Measurements from ENCODE around the gene ZBTB16. TPM values are rescaled to one million over a fixed set of nuclear protein-coding genes. Genes with fewer than 3 reads are reported as not detected.

Gene ZBTB16
- total and polyA plus RNA-seq, 9 donors, result 12.7 to 160 (median 68.7) TPM

DNA sequence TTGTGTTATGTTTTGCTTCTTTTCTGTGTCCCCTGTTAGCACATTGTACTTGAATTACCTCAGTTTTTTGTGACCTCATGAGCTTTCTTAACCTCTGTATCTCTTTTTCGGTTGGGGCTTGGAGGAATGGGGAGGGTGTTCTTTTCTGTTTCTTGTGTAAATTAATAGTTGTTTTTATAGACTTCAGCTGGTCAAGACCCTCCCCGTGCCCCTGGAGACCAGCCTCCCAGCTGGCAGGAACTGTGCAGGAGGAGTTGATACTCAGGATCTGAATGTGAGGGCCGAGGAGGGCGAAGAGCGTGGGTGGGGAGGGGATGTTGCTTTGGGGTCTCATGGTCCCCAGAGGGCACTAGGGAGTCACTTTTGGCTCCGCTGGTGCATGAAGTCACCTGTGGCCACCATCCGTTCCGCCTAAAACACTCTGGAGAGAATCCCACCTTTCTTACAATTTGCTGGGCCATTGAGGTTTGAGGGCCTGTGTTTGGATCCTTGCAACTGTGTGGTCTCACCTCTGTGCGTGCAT, 192.4 kb downstream of the ZBTB16 start:
- intact Hi-C loops (cut with DNase I), result loop anchor here in 2 of 4 donors (10.0 kb wide), 2 partner anchors 57 to 77 kb away; no protein-coding TSS in a partner anchor
- Histone ChIP-seq H3K27me3 (no peaks in the 10 kb centered on the region), H3K9me3 (no peaks in the 10 kb centered on the region), H3K36me3 (no peaks in the 10 kb centered on the region), H3K4me3 (no peak overlapping the region), H3K27ac (peak overlapping the region in 1 of 2 donors; percentile 39), H3K4me1 (ENCODE audit: insufficient read depth) (peaks cover 14% of the 10 kb centered on the region)
- TF ChIP-seq EP300 (IDR thresholded peaks at IDR 0.05), result no peak
- TF ChIP-seq POLR2A (IDR thresholded peaks at IDR 0.05), result no peak
- no peak for TF ChIP-seq CTCF (IDR thresholded peaks at IDR 0.05)
- WGBS, 3 donors, result 42 to 55% (median 43%) methylated on average over 9 of the region's 9 CpGs
- DNase-seq, result peak in 4 of 5 donors; percentile 37 to 74 (median 62)

GRCh38 chr11:114252767-114253166, 193.3 kb downstream of the ZBTB16 start:
- no peak overlapping the region for H3K4me3 ChIP-seq
- intact Hi-C loops (cut with DNase I), result loop anchor here in 2 of 4 donors (10.0 kb wide), 2 partner anchors 58 to 78 kb away; no protein-coding TSS in a partner anchor
- 74 to 87% (median 84%) methylated on average over 9 of the region's 9 CpGs for WGBS, 3 donors
- peak overlapping the region in 1 of 2 donors; percentile 39 for H3K27ac ChIP-seq
- H3K36me3 ChIP-seq, result no peaks in the 10 kb centered on the region
- H3K9me3 ChIP-seq, result no peaks in the 10 kb centered on the region
- no peaks in the 10 kb centered on the region for H3K27me3 ChIP-seq
- peaks cover 15% of the 10 kb centered on the region for H3K4me1 ChIP-seq (ENCODE audit: insufficient read depth)
- TF ChIP-seq POLR2A (IDR thresholded peaks at IDR 0.05) (no peak), CTCF (IDR thresholded peaks at IDR 0.05) (no peak)
- DNase-seq, result no peak

DNA sequence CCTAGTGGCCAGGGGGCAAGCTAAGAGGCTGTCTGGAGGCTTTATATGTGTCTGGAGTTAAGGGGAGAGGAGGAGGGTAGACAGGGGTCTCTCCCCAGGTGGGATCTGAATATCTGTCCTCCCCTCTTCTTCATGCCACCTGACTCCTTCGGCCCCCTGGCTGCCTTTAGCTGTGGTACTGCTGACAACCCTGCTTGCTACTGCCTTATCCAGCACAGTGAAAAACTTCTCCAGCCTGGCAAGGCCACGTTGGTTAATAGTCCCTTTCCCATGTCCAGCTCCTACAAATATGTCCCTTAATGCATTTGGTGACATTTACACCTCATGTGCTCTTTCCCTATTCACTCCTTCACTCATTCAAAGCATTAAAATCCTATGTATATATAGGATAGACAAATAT, 194.3 kb downstream of the ZBTB16 start:
- no peaks in the 10 kb centered on the region for H3K36me3 ChIP-seq
- H3K4me1 ChIP-seq (ENCODE audit: insufficient read depth), result peaks cover 20% of the 10 kb centered on the region
- TF ChIP-seq EP300 (IDR thresholded peaks at IDR 0.05), result no peak
- no peak for TF ChIP-seq CTCF (IDR thresholded peaks at IDR 0.05)
- TF ChIP-seq POLR2A (IDR thresholded peaks at IDR 0.05), result no peak
- H3K4me3 ChIP-seq, result no peak overlapping the region
- H3K27me3 ChIP-seq, result no peaks in the 10 kb centered on the region
- DNase-seq, result no peak
- H3K9me3 ChIP-seq, result no peaks in the 10 kb centered on the region
- 78 to 86% (median 79%) methylated on average over 2 of the region's 2 CpGs for WGBS, 3 donors
- intact Hi-C loops (cut with DNase I), result loop anchor here in 2 of 4 donors (10.0 kb wide), 2 partner anchors 59 to 79 kb away; no protein-coding TSS in a partner anchor
- peak overlapping the region in 1 of 2 donors; percentile 48 for H3K27ac ChIP-seq

- H3K36me3 ChIP-seq, result no peaks in the 10 kb centered on the region
- H3K27me3 ChIP-seq, result no peaks in the 10 kb centered on the region
- no peak overlapping the region for H3K27ac ChIP-seq
- WGBS, 3 donors, result 93 to 96% (median 94%) methylated on average over 14 of the region's 14 CpGs
- TF ChIP-seq POLR2A (IDR thresholded peaks at IDR 0.05) (no peak), CTCF (IDR thresholded peaks at IDR 0.05) (no peak)
- no peak overlapping the region for H3K4me3 ChIP-seq
- H3K4me1 ChIP-seq (ENCODE audit: insufficient read depth), result peaks cover 20% of the 10 kb centered on the region
- H3K9me3 ChIP-seq, result no peaks in the 10 kb centered on the region
- DNase-seq, result no peak
- intact Hi-C loops (cut with DNase I), result loop anchor here in 3 of 4 donors (5.0 to 10.0 kb wide), 4 partner anchors 60 to 212 kb away; no protein-coding TSS in a partner anchor
Observed at GRCh38 chr11:114254571-114255146, 195.1 kb downstream of the ZBTB16 start.

All from ovary (tissue), 9 donors.